ENCODE results near the gene ADAMTS17.
"Not testable (repeated sequence)": the region's sequence is repeated elsewhere in the genome, so short reads cannot be mapped to it uniquely, and the experiment has no call there.

GRCh38 chr15:100066521-100067280, 275.1 kb downstream of the ADAMTS17 start:
- not testable (repeated sequence) for TF ChIP-seq POLR2A (IDR thresholded peaks at IDR 0.05; ENCODE audit: borderline replicate concordance, extremely low read depth, insufficient read depth, insufficient read length); SIN3A (IDR thresholded peaks at IDR 0.05; ENCODE audit: low read depth); CTCF (IDR thresholded peaks at IDR 0.05 in 2 of 3, conservative IDR thresholded peaks at IDR 0.05 in 1 of 3; ENCODE audit: borderline replicate concordance in 1 of 3, insufficient read depth in 1 of 3, low read depth in 2 of 3, low read length in 2 of 3); REST (IDR thresholded peaks at IDR 0.05; ENCODE audit: low read depth); EZH2phosphoT487 (IDR thresholded peaks at IDR 0.05; ENCODE audit: borderline replicate concordance); ZNF274 (IDR thresholded peaks at IDR 0.05; ENCODE audit: low read depth, low read length); POLR2AphosphoS5 (IDR thresholded peaks at IDR 0.05; ENCODE audit: low read depth, low read length)

Measured in HCT116 (cell line).